GM19351 (cell line): ENCODE data around the gene SV2B.
"Not testable (repeated sequence)": the region's sequence is repeated elsewhere in the genome, so short reads cannot be mapped to it uniquely, and the experiment has no call there.

Experiments used
- ATAC-seq: cut with Tn5 transposase; IDR thresholded peaks from one replicate; pipeline ENCODE4 v1.9.1; 2021; ENCODE audit warnings: mild to moderate bottlenecking, moderate library complexity; ENCODE audit not compliant: unreplicated experiment

SV2B gene

GRCh38 chr15:91304210-91304609 is 204.2 kb downstream of the SV2B start:
- no peak for ATAC-seq

GRCh38 chr15:91304786-91305185 is 204.7 kb downstream of the SV2B start:
- ATAC-seq, result no peak

DNA sequence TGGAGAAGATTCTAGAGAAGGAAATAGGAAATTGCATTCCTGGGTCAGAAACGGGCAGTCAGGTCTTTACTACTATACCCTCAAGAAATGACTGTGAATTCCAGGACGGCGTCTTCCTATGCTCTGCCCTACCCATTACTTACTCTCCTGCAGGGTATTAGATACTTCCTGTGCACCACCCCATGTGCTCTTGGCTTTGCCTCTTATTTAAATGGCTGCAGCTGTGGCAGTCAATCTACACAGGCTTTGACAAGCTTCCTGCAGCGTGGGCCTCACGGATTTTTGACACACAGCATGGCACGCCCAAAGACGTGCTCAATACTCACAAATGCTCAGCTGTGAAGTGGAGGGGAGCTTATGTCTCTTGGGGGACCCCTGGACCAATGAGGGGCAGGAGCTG is 206.1 kb downstream of the SV2B start:
- ATAC-seq, result no peak

DNA sequence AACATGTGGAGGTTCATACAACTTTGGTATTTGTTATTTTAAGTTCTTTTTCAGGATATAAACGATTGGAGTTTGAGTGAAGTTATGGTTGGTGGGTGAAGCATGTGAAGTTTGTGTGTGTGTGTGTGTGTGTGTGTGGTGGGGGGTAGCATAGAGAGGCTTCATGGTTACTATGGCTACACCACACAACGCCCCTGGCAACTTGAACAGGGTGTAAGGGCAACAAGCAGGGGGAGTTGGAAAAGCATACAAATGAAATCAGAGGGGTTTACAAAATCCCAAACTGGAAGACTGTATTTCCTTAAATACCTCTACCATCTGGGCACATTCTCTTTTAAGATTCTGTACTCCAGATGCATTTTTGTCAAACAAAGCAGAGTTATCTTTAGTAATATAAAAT is 207.5 kb downstream of the SV2B start:
- no peak for ATAC-seq

GRCh38 chr15:91308199-91308598 is 208.1 kb downstream of the SV2B start:
- ATAC-seq, result no peak

GRCh38 chr15:91308855-91309254 is 208.8 kb downstream of the SV2B start:
- ATAC-seq, result no peak

DNA sequence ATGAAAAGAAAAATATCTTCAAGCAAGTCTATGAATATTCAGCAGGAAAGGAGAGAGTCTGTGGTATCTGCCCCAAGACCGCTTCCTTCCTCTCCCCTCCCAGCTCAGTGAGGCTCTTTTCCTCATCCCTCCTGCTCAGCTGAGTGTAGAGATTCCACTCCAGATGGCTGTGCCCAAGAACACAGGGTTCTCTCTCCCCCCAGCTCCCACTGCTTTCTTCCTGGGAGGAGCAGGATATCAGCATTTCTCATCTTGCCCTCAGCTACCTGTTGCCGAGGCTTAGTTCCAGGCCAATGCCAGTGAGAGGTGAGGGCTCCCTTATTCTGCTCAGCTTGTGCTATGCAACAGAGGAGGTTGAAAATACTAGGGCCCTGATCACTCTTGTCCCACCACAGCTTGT is 211.9 kb downstream of the SV2B start:
- no peak for ATAC-seq

GRCh38 chr15:91316126-91316525 is 216.1 kb downstream of the SV2B start:
- ATAC-seq, result no peak

DNA sequence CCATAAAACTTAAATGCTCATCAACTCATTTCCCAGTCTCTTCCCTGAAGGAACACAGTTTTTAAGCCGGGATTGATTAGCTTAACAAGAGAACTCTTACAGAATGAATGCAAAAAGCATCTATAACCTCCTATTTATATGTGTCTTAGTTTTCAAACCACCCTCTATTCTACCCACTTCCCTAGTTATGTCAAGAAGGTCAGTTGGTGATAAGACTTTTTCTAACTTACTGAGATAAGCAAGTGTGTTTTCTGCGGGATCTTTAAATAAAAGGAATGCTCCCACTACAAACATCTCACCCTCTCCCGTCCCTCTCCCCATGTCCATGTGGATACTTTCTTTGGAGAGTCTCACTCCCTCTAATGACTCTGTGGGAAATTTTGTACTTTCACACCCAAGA is 218.5 kb downstream of the SV2B start:
- no peak for ATAC-seq

DNA sequence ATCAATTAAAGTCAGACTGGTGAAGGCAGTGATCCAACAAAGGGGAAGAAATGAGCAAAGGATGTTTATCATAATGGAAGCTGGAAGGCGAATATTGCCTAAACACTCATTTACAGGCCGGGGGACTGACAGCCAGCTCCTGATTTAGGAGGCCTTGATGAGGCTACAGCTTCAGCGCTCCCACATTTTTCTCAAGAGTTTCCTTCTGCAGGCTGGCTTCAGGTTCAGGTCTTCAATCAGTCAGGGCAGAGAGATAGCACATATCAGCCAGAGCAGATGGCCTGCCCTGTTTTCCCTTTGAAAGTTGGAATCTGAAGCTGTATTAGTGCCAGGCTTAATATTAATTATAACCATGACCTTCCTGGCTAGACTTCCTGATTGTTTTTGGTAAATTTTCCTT is 218.9 kb downstream of the SV2B start:
- ATAC-seq, result no peak

DNA sequence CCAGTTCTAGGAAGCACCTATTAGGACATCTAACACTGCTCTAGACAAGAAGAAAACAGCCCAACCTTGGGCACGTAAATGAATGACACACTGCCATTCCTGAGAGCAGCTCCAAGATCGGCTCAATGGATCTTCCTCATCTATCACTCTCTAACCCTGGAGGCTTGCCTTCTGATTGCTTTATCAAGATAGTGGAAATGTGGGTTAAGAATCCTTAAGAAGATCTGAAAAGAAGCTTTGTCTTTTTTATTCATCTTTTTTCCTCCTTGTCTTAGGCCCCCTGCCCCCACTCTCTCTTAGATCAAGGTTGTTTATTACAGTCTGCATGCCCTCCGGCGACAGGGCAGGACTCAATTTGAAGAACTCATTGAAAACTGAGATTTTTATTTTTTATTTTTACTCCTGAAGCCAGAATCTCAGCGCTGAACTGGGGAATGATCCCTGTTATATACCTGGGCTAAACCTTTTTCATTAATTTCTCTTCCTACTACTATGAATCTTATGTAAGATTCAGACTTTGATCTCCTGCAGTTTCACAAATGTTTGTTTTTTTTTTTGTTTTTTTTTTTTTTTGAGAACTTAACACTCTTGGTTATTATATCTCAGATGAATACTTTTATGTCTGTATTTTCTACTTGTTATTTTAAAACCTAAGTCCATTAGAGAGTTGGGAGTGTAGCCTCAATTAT is 219.5 kb downstream of the SV2B start:
- no peak for ATAC-seq

GRCh38 chr15:91320101-91320500 is 220.0 kb downstream of the SV2B start:
- ATAC-seq, result no peak

- no peak for ATAC-seq
Measured at GRCh38 chr15:91329914-91330313, 229.9 kb downstream of the SV2B start.

- no peak for ATAC-seq
Measured at GRCh38 chr15:91331581-91331980, 231.5 kb downstream of the SV2B start.

DNA sequence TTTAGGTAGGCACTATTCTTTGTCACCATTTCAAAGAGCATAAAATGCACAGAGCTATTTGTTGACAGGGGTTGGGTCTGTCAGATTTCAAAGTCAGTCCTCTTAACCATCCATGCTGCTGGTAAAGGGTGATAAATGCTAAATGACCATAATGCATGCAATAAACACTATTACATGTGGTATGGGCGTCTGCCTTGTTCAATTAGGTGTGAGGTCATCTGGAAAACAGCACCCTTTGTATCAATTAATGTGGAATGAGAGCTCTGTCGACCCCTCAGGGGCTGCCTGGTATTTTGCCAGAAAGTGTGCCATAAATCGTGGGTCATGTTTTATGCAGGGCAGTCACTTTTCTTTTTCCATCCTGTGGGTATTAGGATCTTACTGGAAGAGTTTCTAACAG is 235.6 kb downstream of the SV2B start:
- ATAC-seq, result no peak

DNA sequence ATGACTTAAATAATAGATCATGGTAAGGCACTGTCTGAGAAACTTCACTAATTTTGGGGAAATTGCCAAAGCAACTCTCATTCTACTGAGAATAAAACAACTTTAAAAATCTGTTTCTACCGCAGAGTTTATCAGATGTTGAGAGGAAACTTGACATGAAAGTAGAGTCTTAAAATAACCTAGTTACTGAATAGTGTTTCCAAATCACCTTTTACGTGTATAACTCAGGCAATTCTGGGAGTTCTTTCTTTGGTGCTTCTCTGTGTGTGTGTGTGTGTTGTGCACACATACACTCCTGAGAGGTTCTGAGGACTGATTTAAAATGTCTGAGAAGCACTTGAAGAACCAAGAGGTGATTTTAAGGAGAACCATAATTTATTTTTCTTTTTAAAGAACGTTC is 236.6 kb downstream of the SV2B start:
- ATAC-seq, result no peak

GRCh38 chr15:91338766-91339165 is 238.7 kb downstream of the SV2B start:
- no peak for ATAC-seq

DNA sequence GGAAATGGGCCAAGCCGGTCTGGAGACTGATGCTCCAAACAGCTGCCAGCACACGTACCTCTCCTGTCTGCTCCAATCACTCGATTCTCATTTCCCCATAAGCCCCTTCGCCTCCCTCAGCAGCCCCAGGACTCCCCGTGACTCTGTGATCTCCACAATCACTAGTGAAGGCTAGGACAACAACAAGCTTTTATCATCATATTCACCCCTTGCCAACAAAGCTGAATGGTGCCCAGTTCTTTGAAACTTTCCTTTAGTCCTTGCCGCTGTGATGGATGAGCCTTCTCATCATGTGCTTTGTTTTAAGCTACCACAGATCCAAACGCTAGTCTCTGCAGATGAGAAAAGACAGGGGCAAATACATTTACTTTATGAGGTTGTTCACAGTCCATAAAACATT is 242.0 kb downstream of the SV2B start:
- ATAC-seq, result no peak

GRCh38 chr15:91344912-91345311 is 244.9 kb downstream of the SV2B start:
- not testable (repeated sequence) for ATAC-seq

GRCh38 chr15:91345736-91346135 is 245.7 kb downstream of the SV2B start:
- no peak for ATAC-seq

DNA sequence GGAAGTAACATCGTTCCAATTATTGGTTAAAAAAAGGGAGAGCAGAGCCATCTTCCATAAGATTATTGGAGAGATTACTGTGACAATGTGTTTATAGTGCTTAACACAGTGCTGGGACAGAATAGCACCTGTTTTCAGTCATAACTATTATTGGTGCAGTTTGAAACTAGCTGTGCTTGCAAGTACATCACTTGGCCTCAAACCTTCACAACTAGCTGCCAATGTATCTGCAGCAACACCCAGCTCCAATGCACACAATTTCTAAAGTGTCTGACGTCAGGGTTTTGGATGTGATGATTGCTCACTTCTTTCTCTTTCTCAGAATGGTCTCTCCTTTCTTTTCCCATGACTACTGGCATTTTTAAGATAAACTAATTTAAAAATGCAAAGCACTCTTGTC is 246.2 kb downstream of the SV2B start:
- no peak for ATAC-seq

DNA sequence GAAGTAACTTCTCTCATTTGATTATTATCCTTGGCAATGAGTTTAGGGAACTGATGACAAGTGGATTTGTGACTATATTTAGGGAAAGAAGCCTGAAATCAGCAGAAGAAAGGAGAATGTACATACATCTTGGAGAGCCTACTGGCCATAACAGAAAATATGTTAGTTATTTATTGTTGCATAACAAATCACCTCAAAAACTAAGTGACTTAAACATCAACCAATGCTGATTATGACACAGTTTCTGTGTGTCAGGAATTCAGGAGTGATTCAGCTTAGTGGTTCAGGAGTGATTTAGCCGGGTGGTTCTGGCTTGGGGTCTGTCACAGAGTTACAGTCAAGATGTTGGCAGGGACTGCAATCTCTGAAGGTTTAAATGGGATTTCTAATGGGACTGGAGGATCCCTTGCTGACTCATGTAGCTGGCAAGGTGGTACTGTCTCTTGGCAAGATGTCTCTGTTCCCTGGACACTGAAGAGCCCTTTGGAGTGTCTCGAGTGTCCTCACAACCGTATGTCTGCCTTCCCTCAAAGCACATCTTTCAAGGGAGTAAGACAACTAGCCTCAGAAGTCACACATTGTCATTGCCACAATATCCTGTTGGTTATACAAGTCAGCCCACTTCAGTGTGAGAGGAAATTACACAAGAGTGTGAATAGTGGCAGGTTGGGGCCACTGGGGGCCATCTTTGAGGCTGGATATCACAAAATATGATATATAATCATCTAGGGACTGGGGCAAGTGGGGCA is 248.9 kb downstream of the SV2B start:
- no peak for ATAC-seq
